Stimulated activated CD4-positive, alpha-beta T cell treated with anti-CD3 and anti-CD28 coated beads, Interleukin-12 subunit alpha, Interleukin-12 subunit beta, amount 100 ng/mL, for 48 hours (primary cell): ENCODE data around the gene FLG.
"Not testable (repeated sequence)": the region's sequence is repeated elsewhere in the genome, so short reads cannot be mapped to it uniquely, and the experiment has no call there.

ENCODE experiments used
- DNase-seq, 3 donors: peaks; one replicate each; pipeline ENCODE4 v3.0.0-alpha.2; 2020; ENCODE audit warnings: low read depth in 2 of 3, low spot score in 1 of 3

The FLG gene

GRCh38 chr1:152303139-152303872 lies 21.7 kb downstream of the FLG start:
- DNase-seq = not testable (repeated sequence)

- DNase-seq = not testable (repeated sequence)
Observed at GRCh38 chr1:152256394-152256793, 68.6 kb downstream of the FLG start.
